Stomach smooth muscle (tissue), 2 donors: ENCODE data around the gene PRSS38.

Source experiments
- H3K27ac ChIP-seq: one replicate; pipeline ENCODE4 v1.7.0; 2013; ENCODE audit warnings: mild to moderate bottlenecking, low read length, inconsistent platforms
- H3K27me3 ChIP-seq, 2 donors: one replicate each; pipeline ENCODE4 v1.7.0; 2013; ENCODE audit warnings: low read length in 2 of 2; ENCODE audit not compliant: insufficient read depth in 2 of 2, control insufficient read depth in 1 of 2
- H3K36me3 ChIP-seq, 2 donors: one replicate each; pipeline ENCODE4 v1.7.0; 2013; ENCODE audit warnings: low read length in 2 of 2; ENCODE audit not compliant: control insufficient read depth in 2 of 2, insufficient read depth in 2 of 2
- H3K4me1 ChIP-seq: one replicate; pipeline ENCODE4 v1.7.0; 2013; ENCODE audit warnings: low read length; ENCODE audit not compliant: control insufficient read depth, insufficient read depth
- H3K4me3 ChIP-seq, 2 donors: one replicate each; pipeline ENCODE4 v1.7.0; 2013; ENCODE audit warnings: low read length in 2 of 2
- H3K9ac ChIP-seq, 2 donors: one replicate each; pipeline ENCODE4 v1.7.0; 2013; ENCODE audit warnings: low read length in 2 of 2, mild to moderate bottlenecking in 1 of 2
- H3K9me3 ChIP-seq, 2 donors: one replicate each; pipeline ENCODE4 v1.7.0; 2013; ENCODE audit warnings: low read length in 2 of 2; ENCODE audit not compliant: control insufficient read depth in 2 of 2
- donor health status: healthy.
- donor health status: Pancreatic carcinoma.

Gene PRSS38

DNA sequence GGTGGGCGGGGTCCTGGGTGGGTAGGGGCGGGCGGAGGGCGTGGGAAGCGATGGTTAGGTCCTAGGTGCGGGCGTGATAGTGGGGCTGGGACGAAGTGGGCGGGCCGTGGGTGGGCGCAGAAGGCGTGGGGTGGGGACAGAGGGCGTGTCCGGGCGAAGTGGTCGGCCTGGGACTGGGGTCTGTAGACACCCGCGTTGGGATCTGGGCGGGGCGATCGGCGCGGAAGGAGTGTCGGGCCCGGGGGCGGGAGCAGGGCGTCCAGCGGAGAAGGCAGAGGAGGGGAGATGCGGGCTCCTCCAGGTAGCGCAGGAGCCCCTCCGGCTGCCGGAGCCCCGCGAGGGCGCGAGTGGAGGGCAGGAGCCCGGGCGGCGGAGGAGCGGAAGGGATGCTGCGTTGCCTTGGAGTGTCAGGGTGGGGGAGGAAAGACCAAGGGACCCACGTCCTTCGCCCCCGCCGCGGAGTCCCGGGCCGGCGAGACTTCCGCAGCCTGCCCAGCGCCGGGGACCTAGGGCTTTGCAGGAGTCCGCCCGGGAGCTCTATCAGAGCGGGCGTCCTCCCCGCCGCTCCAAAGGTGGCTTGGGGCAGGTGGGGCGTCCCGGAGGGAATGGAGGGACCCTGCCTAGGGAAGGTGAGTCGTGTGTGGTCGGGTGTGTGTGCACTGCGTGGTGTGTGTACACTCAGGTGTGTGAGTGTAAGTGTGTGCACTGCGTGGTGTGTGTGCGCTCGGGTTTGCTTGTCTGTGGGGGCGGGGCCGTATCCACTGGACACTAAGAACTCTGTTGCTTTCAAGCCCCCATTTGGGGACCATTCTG is 27.0 kb upstream of the PRSS38 start:
- H3K4me1 ChIP-seq = peaks cover 25% of the 10 kb centered on the region
- H3K27me3 ChIP-seq = no peaks in the 10 kb centered on the region
- H3K4me3 ChIP-seq = peak overlapping the region; percentile 47 to 85
- H3K27ac ChIP-seq = peak overlapping the region; percentile 62
- H3K36me3 ChIP-seq = no peaks in the 10 kb centered on the region
- H3K9ac ChIP-seq = peak overlapping the region; percentile 62 to 65
- no peaks in the 10 kb centered on the region for H3K9me3 ChIP-seq

DNA sequence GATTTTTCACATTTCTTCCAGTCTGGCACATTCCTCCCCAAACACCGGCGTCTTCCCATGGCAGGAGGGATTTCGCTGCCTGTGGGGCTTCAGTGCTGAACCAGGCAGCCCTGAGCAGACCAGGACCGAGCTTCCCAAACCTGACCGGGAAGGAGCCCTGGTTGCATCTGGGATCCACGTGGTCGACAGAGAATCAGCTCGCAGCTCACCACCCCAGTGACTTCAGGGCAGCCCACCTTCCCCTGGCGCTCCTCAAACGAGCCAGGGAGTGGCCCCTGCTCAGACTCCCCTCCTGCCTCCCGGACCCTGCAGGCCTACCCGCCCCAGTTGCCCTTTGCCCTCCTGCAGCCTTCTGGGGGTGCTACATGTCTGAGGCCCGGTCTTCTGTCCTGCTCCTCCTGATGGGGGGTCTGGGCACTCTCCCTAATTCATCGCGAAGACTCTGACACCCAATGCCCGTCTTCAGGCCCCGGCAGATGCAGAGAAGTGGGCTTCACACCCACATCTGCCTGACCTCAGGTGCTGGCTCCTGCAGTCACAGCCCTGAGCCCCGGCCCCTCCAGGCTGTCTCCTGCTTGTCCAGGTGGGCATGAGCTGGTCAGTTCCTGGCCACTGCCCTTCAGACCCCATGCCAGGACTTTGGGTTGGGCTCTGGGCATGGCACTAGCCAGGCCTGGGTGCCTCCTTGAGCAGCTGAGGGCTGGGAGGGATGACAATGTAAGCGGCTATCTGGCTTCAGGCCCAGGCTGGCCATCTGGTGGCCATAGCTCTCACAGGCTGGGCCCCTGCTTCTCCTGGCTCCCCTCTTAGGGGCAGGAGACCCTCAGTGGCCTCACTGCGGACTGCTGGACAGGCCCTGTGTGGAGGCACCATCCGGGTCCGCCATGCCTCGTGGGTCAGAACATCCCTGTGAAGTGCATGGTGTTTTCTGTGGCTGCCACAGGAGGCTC is 26.1 kb upstream of the PRSS38 start:
- Histone ChIP-seq H3K4me1 (peaks cover 33% of the 10 kb centered on the region), H3K4me3 (peak overlapping the region; percentile 47 to 85), H3K36me3 (no peaks in the 10 kb centered on the region), H3K9ac (peak overlapping the region; percentile 62 to 65), H3K27me3 (no peaks in the 10 kb centered on the region), H3K27ac (peak overlapping the region; percentile 62), H3K9me3 (no peaks in the 10 kb centered on the region)

DNA sequence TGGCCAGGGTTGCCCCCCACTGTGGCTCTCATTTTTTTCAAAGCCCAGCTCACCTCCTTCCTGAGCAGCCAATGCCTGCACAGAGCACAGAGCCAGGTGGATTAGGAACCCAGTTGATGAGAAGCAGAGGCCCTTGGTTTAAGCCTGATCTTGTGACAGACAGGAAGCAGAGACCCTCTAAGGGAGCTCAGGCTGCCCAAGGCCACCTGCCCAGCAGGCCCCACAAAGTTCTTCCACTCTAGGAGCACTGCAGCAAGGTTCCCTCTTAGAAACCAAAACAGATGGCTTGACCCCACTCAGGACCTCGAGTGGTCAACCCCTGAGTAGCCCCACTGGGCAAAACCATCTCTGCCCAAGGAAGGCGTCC is 25.5 kb upstream of the PRSS38 start:
- Histone ChIP-seq H3K9ac (no peak overlapping the region), H3K4me3 (no peak overlapping the region), H3K4me1 (peaks cover 40% of the 10 kb centered on the region), H3K27me3 (no peaks in the 10 kb centered on the region), H3K9me3 (no peaks in the 10 kb centered on the region), H3K27ac (no peak overlapping the region), H3K36me3 (no peaks in the 10 kb centered on the region)

DNA sequence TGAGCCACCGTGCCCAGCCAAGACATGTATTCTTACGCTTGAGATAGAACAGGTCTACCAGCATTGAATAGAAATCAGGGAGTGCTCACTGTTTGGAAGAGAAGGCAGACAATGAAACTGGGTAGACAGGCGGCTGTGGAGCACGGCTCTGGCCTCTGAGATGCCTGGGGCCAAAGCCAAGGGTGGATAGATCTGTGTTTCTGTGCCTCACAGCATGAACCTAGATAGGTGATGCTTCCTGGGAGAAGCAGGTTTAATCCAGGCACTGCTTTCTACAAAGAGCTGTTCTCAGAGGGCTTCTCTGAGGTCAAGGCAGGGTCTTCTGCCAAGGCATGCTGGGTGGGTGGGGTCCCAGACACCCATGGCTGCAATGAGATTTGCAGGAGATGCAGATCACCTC is 24.6 kb upstream of the PRSS38 start:
- Histone ChIP-seq H3K4me1 (peaks cover 38% of the 10 kb centered on the region), H3K9me3 (no peaks in the 10 kb centered on the region), H3K9ac (no peak overlapping the region), H3K36me3 (no peaks in the 10 kb centered on the region), H3K4me3 (no peak overlapping the region), H3K27ac (no peak overlapping the region), H3K27me3 (no peaks in the 10 kb centered on the region)

DNA sequence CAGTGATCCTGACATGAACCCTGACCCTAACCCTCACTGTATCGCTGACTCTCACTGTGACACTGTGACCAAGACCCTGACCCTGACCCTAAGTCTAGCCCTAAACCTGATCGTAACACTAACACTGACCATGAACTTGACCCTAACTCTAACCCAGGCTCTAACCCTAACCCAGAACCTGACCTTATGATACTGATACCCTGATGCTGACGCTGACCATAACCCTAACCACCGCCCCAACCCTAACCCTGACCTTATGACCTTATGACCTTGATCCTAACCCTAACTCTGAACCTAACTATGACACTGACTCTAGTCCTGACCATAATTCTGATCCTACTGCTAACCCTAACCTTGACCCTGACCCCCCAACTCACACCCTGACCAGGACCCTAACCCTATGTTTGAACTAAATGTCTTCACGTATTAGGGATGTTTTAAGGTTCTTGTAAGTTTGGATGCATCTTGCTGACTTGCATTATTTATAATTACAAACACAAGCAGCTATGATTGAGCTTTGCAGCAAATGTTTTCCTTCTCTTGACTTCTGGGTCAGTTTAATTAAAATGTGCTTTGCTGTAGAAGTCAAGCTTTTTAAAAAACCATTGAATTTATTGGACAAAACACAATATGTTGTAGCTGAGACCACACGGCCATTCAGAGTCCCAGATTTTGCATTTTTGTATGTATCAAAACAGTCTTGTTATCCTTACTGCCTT is 23.9 kb upstream of the PRSS38 start:
- Histone ChIP-seq H3K27me3 (no peaks in the 10 kb centered on the region), H3K9me3 (no peaks in the 10 kb centered on the region), H3K4me1 (peaks cover 31% of the 10 kb centered on the region)

DNA sequence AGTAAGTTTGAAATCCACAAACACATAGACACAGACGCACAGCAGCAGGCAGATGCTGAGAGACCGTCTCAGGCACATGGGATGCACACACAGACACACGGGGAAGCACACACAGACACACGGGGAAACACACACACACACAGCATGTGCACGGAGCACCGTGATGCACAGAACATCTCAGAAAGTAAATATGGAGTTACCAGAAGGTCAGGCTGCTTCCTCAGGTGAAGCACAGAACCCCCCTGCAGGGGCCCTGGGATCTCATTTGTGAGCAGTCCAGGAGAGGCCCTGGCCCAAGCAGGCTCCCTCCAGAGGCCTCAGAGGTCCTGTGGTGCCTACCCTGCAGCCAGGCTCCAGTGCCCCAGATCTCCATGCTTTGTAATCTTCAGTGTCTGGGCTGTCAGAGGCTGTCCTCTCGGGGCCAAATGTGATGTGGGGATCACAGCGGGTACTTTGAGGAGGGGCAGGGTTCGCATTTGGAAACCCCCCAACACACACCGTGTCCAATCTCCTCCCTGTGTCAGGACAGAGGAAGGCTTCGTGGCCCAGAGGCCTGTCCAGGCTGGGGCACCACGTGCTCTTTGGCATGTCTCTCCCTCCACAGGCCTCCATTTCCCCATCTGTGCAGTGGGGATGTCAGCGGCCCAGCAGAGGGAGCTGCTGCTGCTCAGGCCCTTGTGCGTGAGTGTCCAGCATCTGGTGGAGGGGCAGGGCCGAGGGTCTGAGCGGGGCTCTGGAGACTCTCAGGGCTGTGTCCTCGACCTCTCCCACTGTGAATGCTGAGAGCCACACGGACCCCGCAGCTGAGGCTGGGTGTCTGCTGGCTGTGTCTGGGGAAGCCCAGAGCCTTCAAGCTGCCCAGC is 23.0 kb upstream of the PRSS38 start:
- Histone ChIP-seq H3K9ac (no peak overlapping the region), H3K4me1 (peaks cover 22% of the 10 kb centered on the region), H3K27ac (no peak overlapping the region), H3K27me3 (no peaks in the 10 kb centered on the region), H3K36me3 (no peaks in the 10 kb centered on the region), H3K9me3 (no peaks in the 10 kb centered on the region), H3K4me3 (no peak overlapping the region)

More for the DNA sequence above, 23.9 kb upstream of the PRSS38 start:
- Histone ChIP-seq H3K27ac (no peak overlapping the region), H3K4me3 (no peak overlapping the region), H3K36me3 (no peaks in the 10 kb centered on the region), H3K9ac (no peak overlapping the region)

DNA sequence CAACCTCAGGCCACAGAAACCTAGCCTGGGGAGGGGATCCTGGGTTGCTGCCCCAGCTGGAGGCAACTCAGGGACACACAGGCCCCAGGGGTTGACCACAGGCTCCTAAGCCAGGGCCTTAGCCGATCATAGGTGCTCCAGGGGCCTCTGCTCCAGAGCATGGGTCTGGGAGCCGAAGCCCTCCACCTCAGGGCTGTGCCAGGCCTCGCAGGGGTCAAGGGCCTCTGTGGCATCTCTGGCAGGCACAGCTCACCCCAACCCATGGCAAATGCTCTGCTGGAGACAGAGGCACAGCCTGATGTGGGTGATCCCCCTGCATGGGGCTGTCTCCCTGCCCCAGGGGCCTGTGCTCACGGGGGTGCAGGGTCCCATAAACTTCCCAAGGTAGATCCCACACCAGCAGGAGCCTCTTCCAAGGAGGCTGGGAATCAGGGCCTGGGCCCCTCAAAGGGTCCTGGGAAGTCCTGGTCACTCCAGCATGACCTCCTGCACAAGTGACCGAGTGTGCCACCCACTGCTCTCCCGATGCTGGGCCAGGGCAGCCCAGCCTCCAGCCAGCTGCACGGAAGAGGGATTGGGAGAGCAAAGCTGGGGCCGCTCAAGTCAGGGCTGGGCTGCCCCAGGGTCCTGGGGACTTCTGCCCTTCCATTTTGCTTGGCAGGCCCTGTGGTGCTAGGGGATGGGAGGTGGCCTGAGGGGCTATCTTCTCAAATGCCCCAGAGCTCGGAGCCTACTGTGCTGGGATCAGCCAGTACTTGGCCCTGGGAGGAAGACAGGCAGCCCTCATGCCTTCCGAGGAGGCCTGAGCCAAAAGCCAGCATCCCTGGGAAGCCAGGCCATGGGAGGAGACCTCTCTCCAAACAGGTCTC is 22.2 kb upstream of the PRSS38 start:
- no peak overlapping the region for H3K4me3 ChIP-seq
- H3K27me3 ChIP-seq = no peaks in the 10 kb centered on the region
- H3K36me3 ChIP-seq = no peaks in the 10 kb centered on the region
- no peak overlapping the region for H3K27ac ChIP-seq
- H3K9me3 ChIP-seq = no peaks in the 10 kb centered on the region
- no peak overlapping the region for H3K9ac ChIP-seq
- H3K4me1 ChIP-seq = peaks cover 19% of the 10 kb centered on the region

DNA sequence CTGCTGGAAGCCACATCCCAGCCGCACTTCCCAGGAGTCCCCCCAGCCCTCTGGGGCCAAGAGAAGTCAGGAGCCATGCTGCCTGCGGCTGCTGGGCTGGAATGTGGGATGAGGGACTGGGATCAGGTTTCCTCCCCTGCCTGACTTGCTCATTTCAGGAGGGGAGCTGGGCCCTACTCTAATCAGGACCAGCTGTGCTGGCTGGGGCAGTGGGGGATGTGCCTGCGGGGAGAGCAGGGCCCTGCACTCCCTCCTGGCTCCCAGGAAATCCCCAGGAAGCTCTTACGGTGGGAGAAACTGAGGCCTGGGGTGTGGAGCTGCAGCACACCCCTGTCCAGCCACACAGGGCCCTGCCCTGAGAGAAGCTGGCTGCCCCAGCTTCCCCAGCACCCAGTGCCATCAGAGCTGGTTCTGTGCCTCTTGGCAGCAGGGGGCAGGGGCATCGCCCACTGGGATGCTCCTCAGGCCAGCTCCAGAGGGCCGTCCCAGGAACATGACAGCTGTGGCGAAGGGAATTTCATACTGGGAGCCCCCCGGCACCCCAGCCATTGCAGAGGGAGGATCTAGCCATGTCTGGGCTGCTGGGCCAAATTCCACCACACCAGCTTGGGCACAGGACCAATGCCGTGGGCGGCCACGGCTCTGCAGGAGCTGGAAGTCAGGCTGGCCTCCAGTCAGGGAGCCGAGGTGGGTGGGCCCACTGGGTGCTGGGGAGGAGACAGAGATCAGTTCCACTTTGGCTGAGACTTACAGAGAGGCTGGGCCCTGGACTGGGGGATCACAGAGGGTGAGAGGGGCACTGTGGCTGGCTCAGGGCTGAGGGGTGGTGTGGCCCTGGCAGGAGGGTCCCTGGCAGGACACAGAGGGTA is 21.3 kb upstream of the PRSS38 start:
- Histone ChIP-seq H3K9me3 (no peaks in the 10 kb centered on the region), H3K27ac (peak overlapping the region; percentile 41), H3K4me3 (peak overlapping the region in 1 of 2 donors; percentile 44), H3K36me3 (no peaks in the 10 kb centered on the region), H3K9ac (peak overlapping the region in 1 of 2 donors; percentile 38), H3K27me3 (no peaks in the 10 kb centered on the region), H3K4me1 (peaks cover 15% of the 10 kb centered on the region)

DNA sequence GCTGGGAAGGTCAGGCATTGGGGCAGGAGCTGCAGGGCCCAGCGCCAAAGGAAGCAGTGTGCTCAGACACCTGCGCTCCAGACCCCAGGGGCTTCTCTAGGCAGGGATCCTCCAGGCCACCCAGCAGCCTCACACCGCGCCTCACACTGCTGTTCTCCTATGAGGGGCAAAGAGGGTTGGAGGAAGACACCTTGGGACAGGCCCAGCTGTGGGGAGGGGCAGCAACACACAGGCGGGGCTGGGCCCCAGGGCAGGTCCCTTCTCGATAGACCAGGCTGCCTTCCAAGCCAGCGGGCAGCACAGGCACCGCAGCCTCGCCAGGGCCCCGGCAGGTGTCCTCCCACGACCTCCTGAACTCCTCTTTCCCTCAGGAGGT is 20.7 kb upstream of the PRSS38 start:
- peaks cover 15% of the 10 kb centered on the region for H3K4me1 ChIP-seq
- H3K9ac ChIP-seq = peak overlapping the region in 1 of 2 donors; percentile 38
- H3K9me3 ChIP-seq = no peaks in the 10 kb centered on the region
- no peaks in the 10 kb centered on the region for H3K27me3 ChIP-seq
- no peaks in the 10 kb centered on the region for H3K36me3 ChIP-seq
- peak overlapping the region in 1 of 2 donors; percentile 44 for H3K4me3 ChIP-seq
- peak overlapping the region; percentile 41 for H3K27ac ChIP-seq
